Keratinocyte (primary cell): Measurements from ENCODE around the gene ARMC3. TPM values are rescaled to one million over a fixed set of nuclear protein-coding genes. Genes with fewer than 3 reads are reported as not detected.

Experiments
- DNase-seq: peaks from one replicate; pipeline ENCODE4 v3.0.0-alpha.2; 2011; ENCODE audit warnings: low read depth, missing footprints, low spot score
- FAIRE-seq: peaks from 2 replicates; lab custom pipeline; 2011; peaks lifted over from hg19 to GRCh38; lab: Jason Lieb, UNC
- H2AFZ ChIP-seq: 2 replicates; pipeline ENCODE4 v1.6.0; 2012; ENCODE audit warnings: low read length, control low read depth, inconsistent platforms; ENCODE audit not compliant: control insufficient read depth
- H3K27ac ChIP-seq: 2 replicates; pipeline ENCODE4 v1.5.1; 2011; ENCODE audit warnings: low read length; ENCODE audit not compliant: control insufficient read depth, insufficient read depth
- H3K27me3 ChIP-seq: 3 replicates; pipeline ENCODE4 v1.6.0; 2011; ENCODE audit warnings: low read length; ENCODE audit not compliant: control insufficient read depth, insufficient read depth; ENCODE audit errors: extremely low read depth
- H3K36me3 ChIP-seq, 2 experiments: 2 replicates in 1 of 2; 3 replicates in 1 of 2; pipeline ENCODE4 v1.5.1; 2011; ENCODE audit warnings: low read length in 2 of 2, mild to moderate bottlenecking in 1 of 2; ENCODE audit not compliant: control insufficient read depth in 2 of 2, insufficient read depth in 2 of 2; ENCODE audit errors: extremely low read depth in 1 of 2
- H3K4me1 ChIP-seq: 3 replicates; pipeline ENCODE4 v1.5.1; 2011; ENCODE audit warnings: low read length; ENCODE audit not compliant: control insufficient read depth, insufficient read depth; ENCODE audit errors: extremely low read depth
- H3K4me2 ChIP-seq: 3 replicates; pipeline ENCODE4 v1.6.0; 2011; ENCODE audit warnings: low read depth, low read length; ENCODE audit not compliant: control insufficient read depth, insufficient read depth; ENCODE audit errors: extremely low read depth
- H3K4me3 ChIP-seq, 3 experiments: fragments of 200-600 bp in 1 of 3; sonication (generic) in 1 of 3; 2 replicates in 2 of 3; 3 replicates in 1 of 3; pipeline ENCODE4 v1.5.1; 2011 to 2016; ENCODE audit warnings: low read length in 3 of 3, mild to moderate bottlenecking in 3 of 3, control low read depth in 2 of 3, inconsistent platforms in 1 of 3, low read depth in 1 of 3, mixed read lengths in 1 of 3, mixed run types in 1 of 3, moderate library complexity in 1 of 3; ENCODE audit not compliant: control insufficient read depth in 2 of 3, insufficient read depth in 2 of 3; ENCODE audit errors: extremely low read depth in 1 of 3
- H3K79me2 ChIP-seq: 2 replicates; pipeline ENCODE4 v1.6.0; 2012; ENCODE audit warnings: low read length; ENCODE audit not compliant: control insufficient read depth, insufficient read depth
- H3K9ac ChIP-seq: 3 replicates; pipeline ENCODE4 v1.6.0; 2011; ENCODE audit warnings: low read length; ENCODE audit not compliant: control insufficient read depth, insufficient read depth; ENCODE audit errors: extremely low read depth
- H3K9me1 ChIP-seq: 3 replicates; pipeline ENCODE4 v1.6.0; 2011; ENCODE audit warnings: low read length; ENCODE audit not compliant: control insufficient read depth, insufficient read depth; ENCODE audit errors: extremely low read depth
- H3K9me3 ChIP-seq: 2 replicates; pipeline ENCODE4 v1.5.1; 2012; ENCODE audit warnings: low read depth, low read length; ENCODE audit not compliant: control insufficient read depth
- H4K20me1 ChIP-seq: 3 replicates; pipeline ENCODE4 v1.6.0; 2011; ENCODE audit warnings: low read length; ENCODE audit not compliant: control insufficient read depth, insufficient read depth; ENCODE audit errors: extremely low read depth
- EZH2 ChIP-seq: IDR thresholded peaks from one replicate; pipeline ENCODE4 v1.6.1; 2012; ENCODE audit warnings: inconsistent platforms, mild to moderate bottlenecking, low read length, moderate library complexity
- dilution Hi-C: fragments of 300-500 bp; cut with MboI; formaldehyde crosslinking; loops from one replicate; pipeline ENCODE4 v1.7.0; 2020; ENCODE audit warnings: low sequenced_read_pairs; ENCODE audit not compliant: extremely low pct_ligation_motif_present
- polyA plus RNA-seq, 5 experiments: library from polyadenylated mRNA; depleted of rRNA in 3 of 5; stranded (reverse) in 3 of 5; stranded (forward) in 1 of 5; unstranded in 1 of 5; fragments of >200 nt; gene quantifications; 1 replicate in 1 of 5; 2 replicates in 3 of 5; 3 replicates in 1 of 5; pipeline versions ENCODE4 v1.2.1 to v1.2.3, GENCODE V29; 2011 to 2012; ENCODE audit warnings: missing spikeins in 2 of 5, low read depth in 1 of 5, low replicate concordance in 1 of 5
- TF ChIP-seq, protein P1 (sequence below), 3 experiments: IDR thresholded peaks in 1 of 3; conservative IDR thresholded peaks in 1 of 3; optimal IDR thresholded peaks in 1 of 3; 2 replicates in 2 of 3; 3 replicates in 1 of 3; pipeline versions ENCODE3 to v1.5.1; 2011; ENCODE audit warnings: low read length in 3 of 3, mild to moderate bottlenecking in 3 of 3, moderate library complexity in 2 of 3, control low read depth in 1 of 3, inconsistent platforms in 1 of 3; ENCODE audit not compliant: insufficient read depth in 2 of 3; ENCODE audit errors: extremely low read depth in 1 of 3

ARMC3 gene
- polyA plus RNA-seq, 1 donor (not counting 4 experiments of a cell fraction or from before 2014, with no cell fraction given): not detected

DNA sequence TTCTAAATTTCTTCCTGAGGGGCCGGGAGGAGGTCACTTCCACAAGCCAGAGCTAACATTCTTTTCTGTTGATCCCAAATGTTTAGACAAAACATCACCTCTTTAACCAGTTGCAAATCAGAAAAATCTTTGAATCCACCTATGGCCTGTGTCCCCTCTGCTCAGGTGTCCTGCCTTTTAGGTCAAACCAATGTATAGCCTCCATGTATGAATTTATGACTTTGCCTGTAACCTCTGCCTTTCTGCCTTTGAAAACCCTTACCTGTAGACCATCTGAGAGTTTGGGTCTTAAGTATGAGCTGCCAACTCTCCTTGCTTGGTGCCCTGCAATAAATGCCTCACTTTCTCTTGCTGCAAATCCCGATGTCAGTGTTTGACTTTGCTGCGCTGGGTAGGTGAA, 123.4 kb downstream of the ARMC3 start:
- DNase-seq (no peak), FAIRE-seq (no peak)
- Histone ChIP-seq H2AFZ (no peak overlapping the region), H3K27me3 (no peaks in the 10 kb centered on the region), H3K4me3 (no peak overlapping the region), H3K9me1 (no peaks in the 10 kb centered on the region), H3K4me1 (peaks cover 17% of the 10 kb centered on the region), H3K9ac (no peak overlapping the region), H4K20me1 (no peaks in the 10 kb centered on the region), H3K79me2 (no peaks in the 10 kb centered on the region), H3K9me3 (no peaks in the 10 kb centered on the region), H3K36me3 (no peaks in the 10 kb centered on the region), H3K4me2 (no peak overlapping the region), H3K27ac (no peak overlapping the region)
- TF ChIP-seq EZH2: no peak
- TF ChIP-seq, protein P1, sequence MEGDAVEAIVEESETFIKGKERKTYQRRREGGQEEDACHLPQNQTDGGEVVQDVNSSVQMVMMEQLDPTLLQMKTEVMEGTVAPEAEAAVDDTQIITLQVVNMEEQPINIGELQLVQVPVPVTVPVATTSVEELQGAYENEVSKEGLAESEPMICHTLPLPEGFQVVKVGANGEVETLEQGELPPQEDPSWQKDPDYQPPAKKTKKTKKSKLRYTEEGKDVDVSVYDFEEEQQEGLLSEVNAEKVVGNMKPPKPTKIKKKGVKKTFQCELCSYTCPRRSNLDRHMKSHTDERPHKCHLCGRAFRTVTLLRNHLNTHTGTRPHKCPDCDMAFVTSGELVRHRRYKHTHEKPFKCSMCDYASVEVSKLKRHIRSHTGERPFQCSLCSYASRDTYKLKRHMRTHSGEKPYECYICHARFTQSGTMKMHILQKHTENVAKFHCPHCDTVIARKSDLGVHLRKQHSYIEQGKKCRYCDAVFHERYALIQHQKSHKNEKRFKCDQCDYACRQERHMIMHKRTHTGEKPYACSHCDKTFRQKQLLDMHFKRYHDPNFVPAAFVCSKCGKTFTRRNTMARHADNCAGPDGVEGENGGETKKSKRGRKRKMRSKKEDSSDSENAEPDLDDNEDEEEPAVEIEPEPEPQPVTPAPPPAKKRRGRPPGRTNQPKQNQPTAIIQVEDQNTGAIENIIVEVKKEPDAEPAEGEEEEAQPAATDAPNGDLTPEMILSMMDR (optimal IDR thresholded peaks at IDR 0.05 in 1 of 3, IDR thresholded peaks at IDR 0.05 in 1 of 3, conservative IDR thresholded peaks at IDR 0.05 in 1 of 3; ENCODE audit: extremely low read depth in 1 of 3, insufficient read depth in 2 of 3, low read length in 3 of 3): no peak
- dilution Hi-C loops: no loop called here

DNA sequence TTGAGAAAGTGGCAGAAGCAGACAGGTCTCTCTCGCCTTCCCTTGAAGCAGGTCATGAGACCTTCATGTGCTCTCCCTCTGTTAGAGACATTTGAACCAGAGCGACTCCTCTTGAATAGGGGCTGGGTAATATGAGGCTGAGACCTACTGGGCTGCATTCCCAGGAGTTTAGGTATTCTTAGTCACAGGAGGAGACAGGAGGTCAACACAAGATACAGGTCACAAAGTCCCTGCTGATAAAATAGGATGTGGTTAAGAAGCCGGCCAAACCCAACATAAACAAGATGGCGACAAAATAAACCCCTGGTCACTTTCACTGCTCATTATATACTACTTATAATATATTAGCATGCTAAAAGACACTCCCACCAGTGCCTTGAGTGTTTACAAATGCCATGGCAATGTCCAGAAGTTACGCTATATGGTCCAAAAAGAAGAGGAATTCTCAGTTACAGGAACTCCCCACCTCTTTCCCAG, 124.0 kb downstream of the ARMC3 start:
- FAIRE-seq (no peak), DNase-seq (no peak)
- no peak overlapping the region for H3K9ac ChIP-seq
- no peaks in the 10 kb centered on the region for H3K27me3 ChIP-seq
- H3K4me2 ChIP-seq: no peak overlapping the region
- no peak overlapping the region for H3K4me3 ChIP-seq
- H4K20me1 ChIP-seq: no peaks in the 10 kb centered on the region
- TF ChIP-seq EZH2: no peak
- TF ChIP-seq, protein P1 (optimal IDR thresholded peaks at IDR 0.05 in 1 of 3, IDR thresholded peaks at IDR 0.05 in 1 of 3, conservative IDR thresholded peaks at IDR 0.05 in 1 of 3; ENCODE audit: extremely low read depth in 1 of 3, insufficient read depth in 2 of 3, low read length in 3 of 3): no peak
- peaks cover 17% of the 10 kb centered on the region for H3K4me1 ChIP-seq
- no peaks in the 10 kb centered on the region for H3K9me1 ChIP-seq
- dilution Hi-C loops: no loop called here
- H3K9me3 ChIP-seq: no peaks in the 10 kb centered on the region
- no peaks in the 10 kb centered on the region for H3K79me2 ChIP-seq
- H3K36me3 ChIP-seq: no peaks in the 10 kb centered on the region
- H3K27ac ChIP-seq: no peak overlapping the region
- no peak overlapping the region for H2AFZ ChIP-seq
